HEK293 (cell line): Measurements from ENCODE around the gene UNC5CL.

Experiments used
- ATF2 ChIP-seq: fragments of 450-650 bp; formaldehyde crosslinking; IDR thresholded peaks from 2 replicates; pipeline ENCODE4 v1.5.1; 2016; ENCODE audit warnings: missing biosample characterization, missing genetic modification characterization, low read depth
- BCL6B ChIP-seq: fragments of 450-650 bp; formaldehyde crosslinking; IDR thresholded peaks from 2 replicates; pipeline ENCODE4 v1.5.1; 2017; ENCODE audit warnings: missing biosample characterization, missing genetic modification characterization
- CTCF ChIP-seq: fragments of 450-650 bp; formaldehyde crosslinking; IDR thresholded peaks from 2 replicates; pipeline ENCODE4 v1.5.1; 2016; ENCODE audit warnings: missing biosample characterization, missing genetic modification characterization
- SP2 ChIP-seq: fragments of 450-650 bp; formaldehyde crosslinking; IDR thresholded peaks from 2 replicates; pipeline ENCODE4 v1.5.1; 2016; ENCODE audit warnings: missing biosample characterization, missing genetic modification characterization
- YY1 ChIP-seq: fragments of 450-650 bp; formaldehyde crosslinking; IDR thresholded peaks from 2 replicates; pipeline ENCODE4 v1.5.1; 2018; ENCODE audit warnings: missing biosample characterization, missing genetic modification characterization
- ZBTB21 ChIP-seq: fragments of 450-650 bp; formaldehyde crosslinking; IDR thresholded peaks from 2 replicates; pipeline ENCODE4 v1.5.1; 2017; ENCODE audit warnings: missing biosample characterization, missing genetic modification characterization
- ZFP3 ChIP-seq: fragments of 450-650 bp; formaldehyde crosslinking; IDR thresholded peaks from 2 replicates; pipeline ENCODE4 v1.5.1; 2016; ENCODE audit warnings: low read depth, missing biosample characterization, missing genetic modification characterization
- ZNF10 ChIP-seq: fragments of 450-650 bp; formaldehyde crosslinking; IDR thresholded peaks from 2 replicates; pipeline ENCODE4 v1.5.1; 2017; ENCODE audit warnings: missing biosample characterization, missing genetic modification characterization
- ZNF148 ChIP-seq: fragments of 450-650 bp; formaldehyde crosslinking; IDR thresholded peaks from 2 replicates; pipeline ENCODE4 v1.5.0; 2017; ENCODE audit warnings: missing biosample characterization, missing genetic modification characterization, borderline replicate concordance
- ZNF184 ChIP-seq: fragments of 450-650 bp; IDR thresholded peaks from 2 replicates; pipeline ENCODE4 v1.5.1; 2018; ENCODE audit warnings: missing biosample characterization, mild to moderate bottlenecking, missing genetic modification characterization
- ZNF37A ChIP-seq: fragments of 450-650 bp; IDR thresholded peaks from 2 replicates; pipeline ENCODE4 v1.5.1; 2018; ENCODE audit warnings: missing biosample characterization, missing genetic modification characterization
- ZNF513 ChIP-seq: fragments of 450-650 bp; IDR thresholded peaks from 2 replicates; pipeline ENCODE4 v1.5.1; 2018; ENCODE audit warnings: missing biosample characterization, missing genetic modification characterization
- ZNF791 ChIP-seq: fragments of 450-650 bp; formaldehyde crosslinking; IDR thresholded peaks from 2 replicates; pipeline ENCODE4 v1.5.1; 2016; ENCODE audit warnings: missing biosample characterization, missing genetic modification characterization
- ZSCAN30 ChIP-seq: fragments of 450-650 bp; IDR thresholded peaks from 2 replicates; pipeline ENCODE4 v1.5.1; 2018; ENCODE audit warnings: missing biosample characterization, mild to moderate bottlenecking, missing genetic modification characterization, moderate library complexity

GRCh38 chr6:40977085-40977484 is 61.9 kb downstream of the UNC5CL start:
- TF ChIP-seq YY1 (tag by site-specific recombination) (no peak), CTCF (tag by site-specific recombination) (no peak), ZNF184 (tag by site-specific recombination) (no peak), ATF2 (tag by site-specific recombination) (no peak), ZNF791 (no peak), ZFP3 (no peak), ZSCAN30 (tag by site-specific recombination) (no peak), ZBTB21 (tag by site-specific recombination) (no peak), ZNF37A (no peak), BCL6B (tag by site-specific recombination) (no peak), ZNF10 (tag by site-specific recombination) (no peak), ZNF148 (no peak), ZNF513 (tag by site-specific recombination) (no peak), SP2 (tag by site-specific recombination) (no peak)
